Stomach smooth muscle (tissue), 2 donors: Measurements from ENCODE around the gene BPIFA1.

Experiments
- H3K27ac ChIP-seq: one replicate; pipeline ENCODE4 v1.7.0; 2013; ENCODE audit warnings: mild to moderate bottlenecking, low read length, inconsistent platforms
- H3K27me3 ChIP-seq, 2 donors: one replicate each; pipeline ENCODE4 v1.7.0; 2013; ENCODE audit warnings: low read length in 2 of 2; ENCODE audit not compliant: insufficient read depth in 2 of 2, control insufficient read depth in 1 of 2
- H3K36me3 ChIP-seq, 2 donors: one replicate each; pipeline ENCODE4 v1.7.0; 2013; ENCODE audit warnings: low read length in 2 of 2; ENCODE audit not compliant: control insufficient read depth in 2 of 2, insufficient read depth in 2 of 2
- H3K4me1 ChIP-seq: one replicate; pipeline ENCODE4 v1.7.0; 2013; ENCODE audit warnings: low read length; ENCODE audit not compliant: control insufficient read depth, insufficient read depth
- H3K4me3 ChIP-seq, 2 donors: one replicate each; pipeline ENCODE4 v1.7.0; 2013; ENCODE audit warnings: low read length in 2 of 2
- H3K9ac ChIP-seq, 2 donors: one replicate each; pipeline ENCODE4 v1.7.0; 2013; ENCODE audit warnings: low read length in 2 of 2, mild to moderate bottlenecking in 1 of 2
- H3K9me3 ChIP-seq, 2 donors: one replicate each; pipeline ENCODE4 v1.7.0; 2013; ENCODE audit warnings: low read length in 2 of 2; ENCODE audit not compliant: control insufficient read depth in 2 of 2
- donor health status: healthy.
- donor health status: Pancreatic carcinoma.

Gene BPIFA1

DNA sequence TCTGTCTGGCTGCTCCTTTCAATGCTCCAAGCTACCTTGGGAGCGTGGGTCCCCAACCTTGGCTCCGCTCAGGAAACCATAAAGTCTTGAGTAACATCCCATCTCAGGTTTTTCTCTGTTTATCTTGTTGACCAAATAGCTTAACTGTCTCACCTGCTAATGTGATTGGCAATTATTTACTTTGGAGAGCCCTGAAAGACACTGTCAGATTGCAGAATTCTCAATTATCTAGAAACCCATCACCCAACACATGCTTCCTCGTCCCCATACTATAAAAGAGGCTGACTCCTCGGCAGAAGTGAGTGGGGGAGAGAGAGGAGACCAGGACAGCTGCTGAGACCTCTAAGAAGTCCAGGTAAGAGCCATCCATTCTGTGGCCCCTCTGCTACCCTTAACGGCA, at the start of gene BPIFA1:
Gene BPIFA1, plus strand, starts transcription at position 301 of the 400 bp plus-strand sequence. CDS start 1,716 bp downstream, outside the sequence.
- Histone ChIP-seq H3K27me3 (peaks cover 3 to 17% of the 10 kb centered on the region in 2 donors), H3K4me3 (no peak within 1 kb of the TSS), H3K4me1 (no peaks in the 10 kb centered on the region), H3K9me3 (no peaks in the 10 kb centered on the region), H3K27ac (no peak within 1 kb of the TSS), H3K36me3 (no peaks in the 10 kb centered on the region), H3K9ac (no peak within 1 kb of the TSS)

DNA sequence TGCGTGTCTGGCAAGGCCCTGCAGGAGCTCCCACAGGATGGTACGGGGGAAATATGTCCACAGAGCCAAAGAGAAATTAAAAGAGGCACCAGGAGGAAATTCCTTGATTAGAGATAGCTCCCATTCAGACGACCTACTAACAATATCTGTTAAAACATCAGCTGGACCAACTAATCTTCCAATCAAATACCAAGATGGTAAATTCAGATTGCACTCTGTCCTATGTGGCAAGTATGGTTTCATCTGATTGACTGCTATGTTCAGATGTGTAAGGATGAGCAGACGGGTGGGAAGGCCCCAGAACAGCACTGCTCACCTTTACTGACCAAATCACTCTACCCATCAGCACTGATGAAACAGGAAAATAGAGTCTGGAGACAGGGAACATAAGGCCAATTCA, 48.3 kb upstream of the BPIFA1 start:
- H3K4me1 ChIP-seq: peaks cover 3% of the 10 kb centered on the region
- H3K9ac ChIP-seq: no peak overlapping the region
- H3K4me3 ChIP-seq: no peak overlapping the region
- H3K36me3 ChIP-seq: no peaks in the 10 kb centered on the region
- no peak overlapping the region for H3K27ac ChIP-seq
- H3K27me3 ChIP-seq: peaks cover 0 to 2% of the 10 kb centered on the region in 2 donors
- H3K9me3 ChIP-seq: peaks cover 0 to 2% of the 10 kb centered on the region in 2 donors

DNA sequence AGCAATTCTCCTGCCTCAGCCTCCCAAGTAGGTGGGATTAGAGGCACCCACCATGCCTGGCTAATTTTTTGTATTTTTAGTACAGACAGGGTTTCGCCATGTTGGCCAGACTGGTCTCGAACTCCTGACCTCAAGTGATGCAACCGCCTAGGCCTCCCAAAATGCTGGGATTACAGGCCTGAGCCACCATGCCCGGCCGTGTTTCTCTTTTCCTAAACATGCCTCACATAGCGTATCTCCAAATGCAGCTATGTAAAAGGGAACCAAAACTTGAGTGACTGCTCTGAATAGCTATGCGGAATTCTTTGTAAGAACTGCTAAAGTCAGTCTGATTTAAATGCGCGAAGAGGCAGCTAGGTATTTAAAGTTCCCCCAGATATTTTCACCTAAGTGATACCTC, 47.4 kb upstream of the BPIFA1 start:
- Histone ChIP-seq H3K4me3 (no peak overlapping the region), H3K27ac (no peak overlapping the region), H3K9ac (no peak overlapping the region), H3K27me3 (peaks cover 0 to 2% of the 10 kb centered on the region in 2 donors), H3K4me1 (peaks cover 3% of the 10 kb centered on the region), H3K9me3 (no peaks in the 10 kb centered on the region), H3K36me3 (no peaks in the 10 kb centered on the region)

DNA sequence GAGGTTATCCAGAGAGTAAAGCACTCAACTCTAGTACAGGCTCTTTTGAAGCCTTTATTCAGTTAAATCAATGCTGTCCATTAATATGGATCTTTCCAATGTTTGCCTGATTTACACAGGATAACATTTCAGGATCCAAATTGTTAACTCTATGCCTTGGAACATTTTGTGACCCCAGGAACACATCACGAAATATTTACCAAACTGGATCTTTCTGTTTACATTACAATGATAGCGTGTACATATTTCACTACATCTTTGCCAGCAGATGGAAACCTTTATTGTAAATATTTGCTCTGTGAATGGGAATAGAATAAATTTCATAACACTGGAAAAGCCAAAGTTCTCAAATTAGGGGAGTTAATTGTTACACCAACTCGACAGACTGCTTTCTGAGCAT, 44.3 kb upstream of the BPIFA1 start:
- Histone ChIP-seq H3K9me3 (no peaks in the 10 kb centered on the region), H3K9ac (no peak overlapping the region)

DNA sequence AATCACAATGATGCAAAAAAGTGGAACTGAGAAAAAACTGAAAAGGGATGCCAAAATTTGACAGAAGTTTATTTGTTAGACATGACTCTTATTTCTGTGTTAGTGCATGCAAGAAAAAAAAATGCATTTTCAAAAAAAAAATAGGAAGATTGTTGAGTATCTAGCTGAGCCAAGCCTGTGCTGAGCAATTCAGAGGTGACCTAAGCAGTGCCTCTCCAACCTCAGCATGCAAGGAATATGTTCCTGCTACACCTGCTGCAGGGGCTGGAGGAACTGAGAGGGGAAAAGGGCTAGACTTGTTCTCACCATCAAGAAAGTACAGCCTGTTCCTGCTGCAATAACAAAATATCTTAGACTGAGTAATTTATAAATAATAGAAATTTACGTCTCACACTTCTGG, 43.8 kb upstream of the BPIFA1 start:
- Histone ChIP-seq H3K4me3 (no peak overlapping the region), H3K27me3 (peaks cover 0 to 9% of the 10 kb centered on the region in 2 donors), H3K4me1 (peaks cover 3% of the 10 kb centered on the region), H3K27ac (no peak overlapping the region), H3K9me3 (no peaks in the 10 kb centered on the region), H3K36me3 (no peaks in the 10 kb centered on the region), H3K9ac (no peak overlapping the region)

More for the DNA sequence above, 44.3 kb upstream of the BPIFA1 start:
- Histone ChIP-seq H3K27ac (no peak overlapping the region), H3K4me1 (peaks cover 3% of the 10 kb centered on the region), H3K36me3 (no peaks in the 10 kb centered on the region), H3K4me3 (no peak overlapping the region), H3K27me3 (peaks cover 0 to 9% of the 10 kb centered on the region in 2 donors)

DNA sequence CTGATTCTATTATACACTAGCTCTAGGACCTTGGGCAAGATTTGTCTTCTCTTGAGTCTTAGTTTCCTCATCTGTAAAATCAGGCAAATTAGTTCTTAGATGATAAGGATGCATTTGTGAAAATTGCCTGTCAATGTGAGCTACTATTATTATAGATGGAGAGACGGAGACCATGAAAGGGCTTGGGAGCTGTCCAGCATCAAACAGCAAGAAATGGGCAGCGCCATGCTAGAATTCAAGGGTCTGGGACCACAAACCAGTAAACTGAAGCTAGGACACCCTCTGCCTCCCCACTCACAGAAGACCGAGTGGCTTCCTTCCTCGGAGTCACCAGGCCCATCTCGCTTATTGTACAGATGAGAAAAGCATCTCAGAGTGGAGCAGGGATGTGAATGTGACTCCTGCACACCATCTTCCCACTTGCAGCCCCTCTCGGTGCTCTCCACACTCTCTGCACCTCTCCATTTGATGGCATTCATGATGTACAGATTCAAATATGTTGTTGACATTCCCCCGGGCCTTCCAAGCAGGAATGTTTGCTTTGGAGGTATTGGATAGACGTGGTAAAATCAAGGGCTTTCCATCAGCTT, 42.8 kb upstream of the BPIFA1 start:
- H3K9me3 ChIP-seq: no peaks in the 10 kb centered on the region
- no peak overlapping the region for H3K9ac ChIP-seq
- H3K27ac ChIP-seq: no peak overlapping the region
- H3K4me3 ChIP-seq: no peak overlapping the region
- H3K36me3 ChIP-seq: no peaks in the 10 kb centered on the region
- H3K27me3 ChIP-seq: peaks cover 0 to 16% of the 10 kb centered on the region in 2 donors
- H3K4me1 ChIP-seq: peaks cover 3% of the 10 kb centered on the region

DNA sequence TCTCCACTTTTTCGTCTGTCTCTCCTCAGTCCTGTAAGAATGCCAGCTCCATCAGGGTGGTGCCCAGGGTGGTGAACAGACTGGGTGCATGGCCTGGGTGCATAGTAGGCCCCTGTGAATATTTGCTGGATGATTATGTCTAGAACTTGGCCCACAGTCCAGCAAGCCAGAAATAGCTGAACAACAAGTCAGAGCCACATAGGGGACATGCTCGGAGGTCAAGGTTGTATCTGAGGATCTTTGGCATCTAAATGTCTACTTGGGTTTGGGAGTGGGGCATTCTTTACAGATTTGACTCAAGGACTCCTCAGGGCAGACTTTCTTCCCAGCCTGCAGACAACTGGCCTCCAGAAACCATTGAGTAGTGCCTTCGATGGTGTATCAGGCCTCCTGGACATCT, 36.8 kb upstream of the BPIFA1 start:
- no peaks in the 10 kb centered on the region for H3K36me3 ChIP-seq
- no peaks in the 10 kb centered on the region for H3K4me1 ChIP-seq
- no peak overlapping the region for H3K9ac ChIP-seq
- no peak overlapping the region for H3K4me3 ChIP-seq
- H3K9me3 ChIP-seq: no peaks in the 10 kb centered on the region
- H3K27me3 ChIP-seq: peaks cover 0 to 30% of the 10 kb centered on the region in 2 donors
- no peak overlapping the region for H3K27ac ChIP-seq

DNA sequence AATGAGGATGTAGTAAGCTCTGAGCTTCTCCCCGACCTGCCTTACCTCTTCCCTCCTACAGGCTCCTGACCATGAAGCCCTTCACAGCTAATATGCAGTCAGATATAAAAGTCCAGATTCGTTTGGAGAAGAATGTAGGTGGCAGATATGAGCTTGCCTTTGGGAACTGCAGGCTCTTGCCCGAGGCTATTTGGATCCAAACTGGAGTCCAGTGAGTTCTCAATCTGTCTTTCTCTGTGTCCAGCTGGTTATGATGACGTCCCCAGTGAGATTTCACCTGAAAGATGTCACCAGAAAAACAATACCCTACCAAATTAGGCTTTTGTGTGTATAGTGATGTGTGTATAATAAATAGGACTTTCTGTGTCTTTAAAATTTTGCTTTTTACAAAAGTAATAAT, 33.3 kb upstream of the BPIFA1 start:
- H3K36me3 ChIP-seq: no peaks in the 10 kb centered on the region
- no peak overlapping the region for H3K27ac ChIP-seq
- no peaks in the 10 kb centered on the region for H3K9me3 ChIP-seq
- peaks cover 0 to 19% of the 10 kb centered on the region in 2 donors for H3K27me3 ChIP-seq
- no peaks in the 10 kb centered on the region for H3K4me1 ChIP-seq
- H3K4me3 ChIP-seq: no peak overlapping the region
- H3K9ac ChIP-seq: no peak overlapping the region

DNA sequence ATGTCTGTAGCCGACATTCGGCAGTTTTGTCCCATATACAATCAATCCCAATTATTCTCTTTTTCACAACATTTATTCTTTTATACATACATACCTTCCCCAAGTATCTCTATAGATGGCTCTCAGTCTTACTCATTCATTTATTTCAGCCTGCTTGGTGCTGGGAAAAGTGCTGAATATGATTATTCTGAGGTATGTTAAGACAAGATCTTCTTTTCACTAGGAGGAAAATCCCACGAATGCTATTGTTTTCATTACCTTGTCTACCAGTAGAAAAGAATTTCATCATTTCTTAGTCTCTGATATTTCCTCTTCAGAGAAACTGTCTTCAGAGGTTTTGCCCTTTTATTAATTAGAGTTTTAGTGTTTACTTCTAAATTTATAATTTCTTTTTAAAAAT, 32.4 kb upstream of the BPIFA1 start:
- Histone ChIP-seq H3K9ac (no peak overlapping the region), H3K36me3 (no peaks in the 10 kb centered on the region), H3K9me3 (no peaks in the 10 kb centered on the region), H3K27ac (no peak overlapping the region), H3K27me3 (peaks cover 0 to 16% of the 10 kb centered on the region in 2 donors), H3K4me1 (no peaks in the 10 kb centered on the region), H3K4me3 (no peak overlapping the region)

DNA sequence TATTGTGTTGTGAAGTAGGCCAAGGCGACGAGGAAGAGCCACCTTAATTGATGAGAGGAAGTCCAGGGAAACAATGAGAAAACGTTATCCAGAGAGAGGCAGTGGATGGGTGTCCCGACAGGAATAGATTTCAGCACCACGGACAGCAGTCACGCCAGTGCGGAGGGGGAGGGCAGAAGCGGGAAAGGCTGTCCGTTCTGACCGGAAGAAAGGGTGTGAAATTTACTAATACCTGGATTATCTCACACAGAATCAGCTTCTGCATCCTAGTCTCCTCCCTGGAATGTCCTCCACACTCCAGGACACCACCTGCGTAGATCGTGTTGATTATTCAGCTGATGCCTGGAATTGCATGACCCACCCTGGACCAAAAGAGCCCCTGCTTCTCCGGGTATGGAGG, 26.0 kb upstream of the BPIFA1 start:
- Histone ChIP-seq H3K27ac (no peak overlapping the region), H3K9me3 (no peaks in the 10 kb centered on the region), H3K27me3 (peaks cover 5 to 7% of the 10 kb centered on the region in 2 donors), H3K4me3 (no peak overlapping the region), H3K36me3 (no peaks in the 10 kb centered on the region), H3K4me1 (no peaks in the 10 kb centered on the region), H3K9ac (no peak overlapping the region)

DNA sequence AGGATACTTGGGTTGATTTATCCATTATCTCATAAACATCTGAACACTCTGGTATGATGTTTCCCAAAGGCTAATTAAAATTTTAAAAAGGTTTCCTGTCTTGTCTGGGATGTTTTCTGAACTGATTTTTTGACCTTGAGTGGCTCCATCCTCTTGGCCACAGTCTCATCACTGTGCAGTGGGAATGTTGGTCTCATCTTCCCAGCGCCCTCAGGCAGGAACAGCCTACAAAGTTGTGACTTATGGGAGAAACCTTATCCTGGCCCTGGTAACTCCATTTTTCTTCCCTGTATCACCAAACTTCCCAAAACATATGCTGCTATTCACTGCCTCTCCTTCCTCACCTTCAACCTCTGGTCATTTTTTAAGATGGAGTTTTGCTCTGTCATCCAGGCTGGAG, 25.4 kb upstream of the BPIFA1 start:
- Histone ChIP-seq H3K9ac (no peak overlapping the region), H3K4me3 (no peak overlapping the region), H3K36me3 (no peaks in the 10 kb centered on the region), H3K27ac (no peak overlapping the region), H3K27me3 (peaks cover 5 to 7% of the 10 kb centered on the region in 2 donors), H3K4me1 (no peaks in the 10 kb centered on the region), H3K9me3 (no peaks in the 10 kb centered on the region)
